Esophagus squamous epithelium (tissue), 5 donors: ENCODE data around the gene SH3YL1. TPM values are rescaled to one million over a fixed set of nuclear protein-coding genes. Genes with fewer than 3 reads are reported as not detected.

Experiments
- DNase-seq: peaks from one replicate; lab custom pipeline; 2025; lab: John Stamatoyannopoulos, UW
- H3K27ac ChIP-seq, 4 donors: fragments of 200-600 bp; sonication (generic); one replicate each; pipeline ENCODE4 v1.5.1; 2016 to 2019; ENCODE audit warnings: mild to moderate bottlenecking in 1 of 4
- H3K27me3 ChIP-seq, 4 donors: fragments of 200-600 bp; sonication (generic); 1 replicate in 3 of 4; 2 replicates in 1 of 4; pipeline versions ENCODE4 v1.5.1 to v1.6.0; 2017 to 2021; ENCODE audit warnings: antibody characterized with exemption in 1 of 4
- H3K36me3 ChIP-seq, 3 donors: fragments of 200-600 bp; sonication (generic); one replicate each; pipeline ENCODE4 v1.5.1; 2016 to 2019
- H3K4me1 ChIP-seq, 3 donors: fragments of 200-600 bp; sonication (generic); one replicate each; pipeline ENCODE4 v1.5.1; 2017 to 2019
- H3K4me3 ChIP-seq, 4 donors: fragments of 200-600 bp; sonication (generic); 1 replicate in 3 of 4; 2 replicates in 1 of 4; pipeline ENCODE4 v1.5.1; 2016 to 2019; ENCODE audit warnings: mild to moderate bottlenecking in 2 of 4, moderate library complexity in 1 of 4
- H3K9me3 ChIP-seq, 3 donors: fragments of 200-600 bp; sonication (generic); one replicate each; pipeline ENCODE4 v1.5.1; 2016 to 2019
- CTCF ChIP-seq, 6 experiments: fragments of 450-650 bp in 4 of 6; fragments of 200-600 bp in 2 of 6; sonication (generic) in 2 of 6; IDR thresholded peaks; one replicate each; pipeline ENCODE4 v1.5.1; 2016 to 2019; ENCODE audit warnings: antibody characterized with exemption in 6 of 6, mild to moderate bottlenecking in 4 of 6, moderate library complexity in 4 of 6
- POLR2A ChIP-seq, 4 donors: fragments of 450-650 bp; IDR thresholded peaks; one replicate each; pipeline ENCODE4 v1.6.1; 2017; ENCODE audit warnings: antibody characterized with exemption in 4 of 4, mild to moderate bottlenecking in 4 of 4, moderate library complexity in 3 of 4
- WGBS, 2 donors: methylation state at CpG; one replicate each; pipeline ENCODE4 v1.1.5; 2018; 5-methylcytosine and 5-hydroxymethylcytosine counted together
- intact Hi-C: fragments of 100-400 bp; cut with DNase I; formaldehyde crosslinking; loops from one replicate; pipeline ENCODE4 v1.15.0; 2022
- total RNA-seq, 4 donors: library from RNA; depleted of rRNA; stranded (reverse); fragments of >200 nt; gene quantifications; one replicate each; pipeline ENCODE4 v1.1.0, GENCODE V29; 2016
- donor health status: DM: yes; HTN: yes; CAD: no.

SH3YL1 gene
- total RNA-seq, 4 donors from 2014 or later = 64.9 to 99.6 (median 81.1) TPM

- intact Hi-C loops = no loop called here
- Histone ChIP-seq H3K27ac (no peak overlapping the region), H3K9me3 (no peaks in the 10 kb centered on the region), H3K27me3 (no peaks in the 10 kb centered on the region), H3K36me3 (peaks cover 10 to 92% (median 33%) of the 10 kb centered on the region in 3 donors), H3K4me3 (no peak overlapping the region), H3K4me1 (no peaks in the 10 kb centered on the region)
- WGBS, 2 donors = 89 to 90% methylated on average over 4 of the region's 4 CpGs
- no peak for TF ChIP-seq POLR2A (IDR thresholded peaks at IDR 0.05)
- no peak for DNase-seq
These were observed 15.1 kb upstream of the SH3YL1 start for GRCh38 chr2:278927-279320.

GRCh38 chr2:278312-278926 is 14.6 kb upstream of the SH3YL1 start:
- H3K27me3 ChIP-seq = no peaks in the 10 kb centered on the region
- DNase-seq = no peak
- no peak overlapping the region for H3K4me3 ChIP-seq
- H3K36me3 ChIP-seq = peaks cover 10 to 96% (median 33%) of the 10 kb centered on the region in 3 donors
- H3K27ac ChIP-seq = no peak overlapping the region
- H3K9me3 ChIP-seq = no peaks in the 10 kb centered on the region
- intact Hi-C loops = no loop called here
- TF ChIP-seq CTCF (IDR thresholded peaks at IDR 0.05) (no peak), POLR2A (IDR thresholded peaks at IDR 0.05) (no peak)
- WGBS, 2 donors = 100% methylated on average over 1 of the region's 2 CpGs
- peaks cover 0 to 1% (median 0%) of the 10 kb centered on the region in 3 donors for H3K4me1 ChIP-seq

- 76 to 77% methylated on average over 6 of the region's 6 CpGs for WGBS, 2 donors
- Histone ChIP-seq H3K27me3 (no peaks in the 10 kb centered on the region), H3K4me1 (peaks cover 0 to 9% (median 0%) of the 10 kb centered on the region in 3 donors), H3K27ac (no peak overlapping the region), H3K9me3 (no peaks in the 10 kb centered on the region), H3K36me3 (peaks cover 0 to 89% (median 30%) of the 10 kb centered on the region in 3 donors), H3K4me3 (no peak overlapping the region)
- TF ChIP-seq CTCF (IDR thresholded peaks at IDR 0.05) (no peak), POLR2A (IDR thresholded peaks at IDR 0.05) (no peak)
- no peak for DNase-seq
- intact Hi-C loops = no loop called here
These were observed 11.6 kb upstream of the SH3YL1 start for GRCh38 chr2:275466-275865.

- no peak for DNase-seq
- WGBS, 2 donors = 84 to 90% methylated on average over 3 of the region's 3 CpGs
- Histone ChIP-seq H3K4me1 (peaks cover 0 to 18% (median 0%) of the 10 kb centered on the region in 3 donors), H3K27ac (no peak overlapping the region), H3K36me3 (peaks cover 0 to 89% (median 27%) of the 10 kb centered on the region in 3 donors), H3K27me3 (no peaks in the 10 kb centered on the region), H3K9me3 (no peaks in the 10 kb centered on the region), H3K4me3 (no peak overlapping the region)
- intact Hi-C loops = no loop called here
- TF ChIP-seq POLR2A (IDR thresholded peaks at IDR 0.05) (no peak), CTCF (IDR thresholded peaks at IDR 0.05) (no peak)
These were observed 10.7 kb upstream of the SH3YL1 start for GRCh38 chr2:274503-274902.

- 13 to 33% methylated on average over 6 of the region's 6 CpGs for WGBS, 2 donors
- no peak for DNase-seq
- Histone ChIP-seq H3K27me3 (no peaks in the 10 kb centered on the region), H3K4me1 (peaks cover 0 to 29% (median 0%) of the 10 kb centered on the region in 3 donors), H3K4me3 (no peak overlapping the region), H3K36me3 (peaks cover 0 to 78% (median 20%) of the 10 kb centered on the region in 3 donors), H3K27ac (no peak overlapping the region), H3K9me3 (no peaks in the 10 kb centered on the region)
- intact Hi-C loops = no loop called here
- TF ChIP-seq POLR2A (IDR thresholded peaks at IDR 0.05) (no peak), CTCF (IDR thresholded peaks at IDR 0.05) (no peak)
These were observed 9.5 kb upstream of the SH3YL1 start for GRCh38 chr2:273333-273732.
